Parathyroid adenoma (tissue), 2 donors: ENCODE data around the gene UCK1.

Source experiments
- H2AFZ ChIP-seq: fragments of 300-600 bp; sonication (generic); one replicate; pipeline ENCODE4 v1.7.0; 2017; ENCODE audit warnings: antibody characterized with exemption, mild to moderate bottlenecking
- H3K27ac ChIP-seq: fragments of 300-600 bp; sonication (generic); one replicate; pipeline ENCODE4 v1.7.0; 2017
- H3K27me3 ChIP-seq: fragments of 300-600 bp; sonication (generic); one replicate; pipeline ENCODE4 v1.7.0; 2017; ENCODE audit warnings: low read length; ENCODE audit not compliant: control insufficient read depth, insufficient read depth
- H3K36me3 ChIP-seq: fragments of 300-600 bp; sonication (generic); one replicate; pipeline ENCODE4 v1.7.0; 2017; ENCODE audit warnings: low read length; ENCODE audit not compliant: control insufficient read depth, insufficient read depth
- H3K4me1 ChIP-seq: fragments of 300-600 bp; sonication (generic); one replicate; pipeline ENCODE4 v1.7.0; 2017; ENCODE audit warnings: control low read depth
- H3K4me2 ChIP-seq: fragments of 300-600 bp; sonication (generic); one replicate; pipeline ENCODE4 v1.7.0; 2017; ENCODE audit warnings: low read length
- H3K4me3 ChIP-seq: fragments of 300-600 bp; sonication (generic); one replicate; pipeline ENCODE4 v1.7.0; 2017; ENCODE audit warnings: low read depth, low read length
- H3K79me2 ChIP-seq: fragments of 300-600 bp; sonication (generic); one replicate; pipeline ENCODE4 v1.7.0; 2017; ENCODE audit warnings: control low read depth
- H3K9ac ChIP-seq: fragments of 300-600 bp; sonication (generic); one replicate; pipeline ENCODE4 v1.7.0; 2017; ENCODE audit warnings: mild to moderate bottlenecking
- H3K9me3 ChIP-seq: fragments of 300-600 bp; sonication (generic); one replicate; pipeline ENCODE4 v1.7.0; 2017; ENCODE audit warnings: low read length; ENCODE audit not compliant: control insufficient read depth
- TF ChIP-seq, protein P1 (sequence below): fragments of 300-600 bp; sonication (generic); IDR thresholded peaks from one replicate; pipeline ENCODE4 v1.7.0; 2017; ENCODE audit warnings: antibody characterized with exemption, mild to moderate bottlenecking
- donor health status: primary hyperparathyroidism.

The UCK1 gene

DNA sequence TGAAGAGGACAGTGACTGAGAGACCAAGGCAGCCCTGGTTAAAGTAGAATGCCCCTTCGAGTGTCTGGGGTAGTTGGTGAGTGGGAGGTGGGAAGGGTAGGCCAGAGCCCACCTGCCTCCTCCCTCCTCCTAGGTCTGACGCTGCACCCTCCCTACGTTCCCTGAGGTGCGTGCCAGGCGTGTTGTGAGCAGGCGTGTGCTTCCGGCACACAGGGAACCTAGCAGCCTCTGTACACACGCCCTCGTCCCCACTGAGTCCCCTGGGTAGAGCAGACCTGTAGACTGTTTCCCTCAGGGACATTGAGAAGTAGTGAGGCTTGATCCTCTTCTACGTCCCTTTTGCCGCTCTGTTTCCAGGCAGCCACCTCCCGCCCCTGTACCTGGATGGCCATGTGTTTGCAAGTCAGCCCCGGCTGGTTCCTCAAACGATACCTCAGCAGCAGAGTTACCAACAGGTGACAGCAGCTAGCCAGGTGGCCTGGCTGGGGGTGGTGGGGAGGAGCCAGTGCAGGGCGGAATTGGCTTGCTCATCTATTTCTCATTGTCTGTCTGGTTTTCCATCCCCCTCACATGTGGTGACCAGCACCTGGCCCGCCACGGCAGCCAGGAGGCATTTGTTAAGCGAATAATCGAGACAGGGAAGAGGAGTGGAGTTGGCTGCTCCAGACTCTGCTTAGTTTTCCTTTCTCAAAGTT is 45.2 kb downstream of the UCK1 start:
- H3K9ac ChIP-seq = no peak overlapping the region
- no peak overlapping the region for H3K4me3 ChIP-seq
- no peaks in the 10 kb centered on the region for H3K4me1 ChIP-seq
- no peaks in the 10 kb centered on the region for H3K27me3 ChIP-seq
- no peak overlapping the region for H3K4me2 ChIP-seq
- H3K79me2 ChIP-seq = peaks cover 2% of the 10 kb centered on the region
- no peaks in the 10 kb centered on the region for H3K9me3 ChIP-seq
- H3K27ac ChIP-seq = no peak overlapping the region
- H3K36me3 ChIP-seq = no peaks in the 10 kb centered on the region
- TF ChIP-seq, protein P1, sequence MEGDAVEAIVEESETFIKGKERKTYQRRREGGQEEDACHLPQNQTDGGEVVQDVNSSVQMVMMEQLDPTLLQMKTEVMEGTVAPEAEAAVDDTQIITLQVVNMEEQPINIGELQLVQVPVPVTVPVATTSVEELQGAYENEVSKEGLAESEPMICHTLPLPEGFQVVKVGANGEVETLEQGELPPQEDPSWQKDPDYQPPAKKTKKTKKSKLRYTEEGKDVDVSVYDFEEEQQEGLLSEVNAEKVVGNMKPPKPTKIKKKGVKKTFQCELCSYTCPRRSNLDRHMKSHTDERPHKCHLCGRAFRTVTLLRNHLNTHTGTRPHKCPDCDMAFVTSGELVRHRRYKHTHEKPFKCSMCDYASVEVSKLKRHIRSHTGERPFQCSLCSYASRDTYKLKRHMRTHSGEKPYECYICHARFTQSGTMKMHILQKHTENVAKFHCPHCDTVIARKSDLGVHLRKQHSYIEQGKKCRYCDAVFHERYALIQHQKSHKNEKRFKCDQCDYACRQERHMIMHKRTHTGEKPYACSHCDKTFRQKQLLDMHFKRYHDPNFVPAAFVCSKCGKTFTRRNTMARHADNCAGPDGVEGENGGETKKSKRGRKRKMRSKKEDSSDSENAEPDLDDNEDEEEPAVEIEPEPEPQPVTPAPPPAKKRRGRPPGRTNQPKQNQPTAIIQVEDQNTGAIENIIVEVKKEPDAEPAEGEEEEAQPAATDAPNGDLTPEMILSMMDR = no peak
- H2AFZ ChIP-seq = no peak overlapping the region

DNA sequence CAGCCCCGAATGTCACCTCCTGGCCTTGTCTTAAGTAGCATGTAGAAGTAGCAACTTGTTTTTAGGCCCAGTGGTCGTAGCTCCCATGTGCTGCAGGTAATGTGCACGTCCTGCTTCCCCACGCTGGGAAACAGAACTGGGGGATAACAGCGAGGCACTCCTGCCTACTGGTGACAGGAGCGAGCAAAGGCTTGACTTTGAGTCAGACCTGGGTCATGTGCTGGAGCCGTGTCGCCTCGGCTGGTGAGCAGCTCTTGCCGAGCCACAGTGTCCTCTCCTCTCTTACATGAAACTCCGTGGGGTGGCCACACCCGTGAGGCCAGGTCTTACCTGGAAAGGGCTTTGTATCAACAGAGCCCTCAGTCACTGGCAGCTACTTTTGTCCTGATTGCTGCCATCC is 45.9 kb downstream of the UCK1 start:
- Histone ChIP-seq H3K9ac (no peak overlapping the region), H3K36me3 (no peaks in the 10 kb centered on the region), H3K4me2 (no peak overlapping the region), H3K9me3 (no peaks in the 10 kb centered on the region), H3K4me3 (no peak overlapping the region), H3K27me3 (no peaks in the 10 kb centered on the region), H3K27ac (no peak overlapping the region), H3K79me2 (peaks cover 2% of the 10 kb centered on the region), H2AFZ (no peak overlapping the region), H3K4me1 (no peaks in the 10 kb centered on the region)
- TF ChIP-seq, protein P1 = no peak

DNA sequence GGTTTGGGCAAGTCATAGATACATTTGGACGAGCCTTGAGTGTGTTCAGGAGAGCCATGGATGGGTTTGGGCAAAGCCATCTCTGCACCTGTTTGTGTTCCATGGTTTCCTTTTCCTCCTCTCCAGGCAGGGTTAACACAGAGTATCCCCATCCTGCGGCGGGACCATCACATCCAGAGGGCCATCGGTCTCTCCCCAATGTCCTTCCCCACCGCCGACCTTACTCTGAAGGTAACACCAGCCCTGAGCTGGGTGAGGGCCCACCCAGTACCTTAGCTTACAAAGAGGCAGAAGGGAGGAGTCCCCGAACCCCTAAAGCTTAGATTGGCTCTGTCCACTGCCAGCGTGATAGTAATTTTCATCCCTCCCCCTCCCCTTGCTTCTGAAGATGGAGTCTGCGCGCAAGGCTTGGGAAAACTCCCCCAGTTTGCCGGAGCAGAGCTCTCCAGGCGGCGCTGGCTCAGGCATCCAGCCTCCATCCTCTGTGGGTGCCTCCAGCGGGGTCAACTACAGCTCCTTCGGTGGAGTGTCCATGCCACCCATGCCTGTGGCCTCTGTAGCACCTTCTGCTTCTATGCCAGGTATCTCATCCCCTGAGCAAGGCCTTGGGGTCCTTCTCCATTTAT is 46.4 kb downstream of the UCK1 start:
- Histone ChIP-seq H3K36me3 (no peaks in the 10 kb centered on the region), H3K79me2 (peaks cover 2% of the 10 kb centered on the region), H3K4me3 (no peak overlapping the region), H3K4me2 (no peak overlapping the region), H3K9ac (no peak overlapping the region), H2AFZ (no peak overlapping the region), H3K27ac (no peak overlapping the region), H3K27me3 (no peaks in the 10 kb centered on the region), H3K4me1 (no peaks in the 10 kb centered on the region), H3K9me3 (no peaks in the 10 kb centered on the region)
- TF ChIP-seq, protein P1 = no peak

DNA sequence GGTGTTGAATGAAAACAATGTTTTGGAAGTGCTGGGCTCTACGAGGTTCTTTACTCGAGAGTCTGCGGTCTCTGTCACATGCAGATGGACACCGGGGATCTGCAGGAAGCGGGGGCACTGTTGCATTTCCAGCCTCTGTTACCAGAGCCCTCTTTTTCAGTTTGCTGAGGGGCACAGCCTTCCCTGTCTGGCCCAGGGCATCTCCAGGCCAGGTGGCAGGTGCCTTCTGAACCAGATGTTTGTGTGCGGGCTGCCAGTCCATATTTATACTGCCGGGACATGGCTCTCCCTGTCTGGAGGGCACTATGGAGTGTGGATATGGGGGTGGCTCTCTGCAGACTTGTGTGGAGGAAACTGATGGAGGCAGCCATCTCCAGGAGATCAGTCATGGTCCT is 47.0 kb downstream of the UCK1 start:
- TF ChIP-seq, protein P1 = no peak
- no peak overlapping the region for H3K4me2 ChIP-seq
- no peaks in the 10 kb centered on the region for H3K9me3 ChIP-seq
- no peak overlapping the region for H3K27ac ChIP-seq
- peaks cover 2% of the 10 kb centered on the region for H3K79me2 ChIP-seq
- no peak overlapping the region for H3K4me3 ChIP-seq
- no peak overlapping the region for H2AFZ ChIP-seq
- no peaks in the 10 kb centered on the region for H3K36me3 ChIP-seq
- H3K9ac ChIP-seq = no peak overlapping the region
- no peaks in the 10 kb centered on the region for H3K27me3 ChIP-seq
- H3K4me1 ChIP-seq = no peaks in the 10 kb centered on the region
